Bronchial epithelial cell (primary cell): ENCODE data around the gene STAP1. TPM values are rescaled to one million over a fixed set of nuclear protein-coding genes. Genes with fewer than 3 reads are reported as not detected.
"Not testable (repeated sequence)": the region's sequence is repeated elsewhere in the genome, so short reads cannot be mapped to it uniquely, and the experiment has no call there.

ENCODE experiments used
- DNase-seq: peaks from one replicate; pipeline ENCODE4 v3.0.0-alpha.2; 2010; ENCODE audit warnings: low read depth
- FAIRE-seq: peaks from 2 replicates; lab custom pipeline; 2011; peaks lifted over from hg19 to GRCh38; lab: Jason Lieb, UNC
- H3K27me3 ChIP-seq: 2 replicates; pipeline ENCODE4 v1.5.1; 2011; ENCODE audit warnings: low read length; ENCODE audit not compliant: control insufficient read depth, insufficient read depth
- H3K36me3 ChIP-seq: 2 replicates; pipeline ENCODE4 v1.5.1; 2011; ENCODE audit warnings: low read length; ENCODE audit not compliant: control insufficient read depth, insufficient read depth
- H3K4me3 ChIP-seq: 2 replicates; pipeline ENCODE4 v1.5.1; 2011; ENCODE audit warnings: mild to moderate bottlenecking, low read depth, low read length, control low read depth
- total RNA-seq: library from RNA; depleted of rRNA; stranded (reverse); fragments of >200 nt; gene quantifications from 2 replicates; pipeline ENCODE4 v1.2.1, GENCODE V29; 2014
- TF ChIP-seq, protein P1 (sequence below): IDR thresholded peaks from 2 replicates; pipeline ENCODE4 v1.5.1; 2011; ENCODE audit warnings: mild to moderate bottlenecking, moderate library complexity, low read length, control low read depth, inconsistent platforms; ENCODE audit not compliant: insufficient read depth, severe bottlenecking

Gene STAP1
- total RNA-seq, 1 donor from 2014 or later = under 0.01 TPM

DNA sequence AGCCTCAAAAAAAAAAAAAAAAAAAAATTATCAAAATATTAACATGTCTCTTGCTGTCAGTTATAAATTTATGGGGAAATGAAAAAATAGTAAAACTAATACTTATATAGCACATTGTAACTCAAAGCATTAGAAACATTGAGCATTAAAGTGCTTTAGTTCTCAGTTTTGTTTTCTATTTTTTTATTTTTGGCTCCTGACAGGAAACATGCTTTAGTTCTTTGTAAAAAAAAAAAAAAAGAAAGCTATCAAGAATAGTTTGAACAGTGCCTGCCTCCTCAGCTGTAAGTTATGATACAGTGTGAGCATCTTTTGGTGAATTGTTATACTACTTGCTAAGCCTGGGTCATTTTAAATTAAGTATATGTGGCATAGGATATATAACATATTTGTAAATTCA, 8.1 kb upstream of the STAP1 start:
- DNase-seq (no peak), FAIRE-seq (no peak)
- H3K4me3 ChIP-seq = no peak overlapping the region
- H3K36me3 ChIP-seq = no peaks in the 10 kb centered on the region
- no peaks in the 10 kb centered on the region for H3K27me3 ChIP-seq
- TF ChIP-seq, protein P1, sequence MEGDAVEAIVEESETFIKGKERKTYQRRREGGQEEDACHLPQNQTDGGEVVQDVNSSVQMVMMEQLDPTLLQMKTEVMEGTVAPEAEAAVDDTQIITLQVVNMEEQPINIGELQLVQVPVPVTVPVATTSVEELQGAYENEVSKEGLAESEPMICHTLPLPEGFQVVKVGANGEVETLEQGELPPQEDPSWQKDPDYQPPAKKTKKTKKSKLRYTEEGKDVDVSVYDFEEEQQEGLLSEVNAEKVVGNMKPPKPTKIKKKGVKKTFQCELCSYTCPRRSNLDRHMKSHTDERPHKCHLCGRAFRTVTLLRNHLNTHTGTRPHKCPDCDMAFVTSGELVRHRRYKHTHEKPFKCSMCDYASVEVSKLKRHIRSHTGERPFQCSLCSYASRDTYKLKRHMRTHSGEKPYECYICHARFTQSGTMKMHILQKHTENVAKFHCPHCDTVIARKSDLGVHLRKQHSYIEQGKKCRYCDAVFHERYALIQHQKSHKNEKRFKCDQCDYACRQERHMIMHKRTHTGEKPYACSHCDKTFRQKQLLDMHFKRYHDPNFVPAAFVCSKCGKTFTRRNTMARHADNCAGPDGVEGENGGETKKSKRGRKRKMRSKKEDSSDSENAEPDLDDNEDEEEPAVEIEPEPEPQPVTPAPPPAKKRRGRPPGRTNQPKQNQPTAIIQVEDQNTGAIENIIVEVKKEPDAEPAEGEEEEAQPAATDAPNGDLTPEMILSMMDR = no peak

DNA sequence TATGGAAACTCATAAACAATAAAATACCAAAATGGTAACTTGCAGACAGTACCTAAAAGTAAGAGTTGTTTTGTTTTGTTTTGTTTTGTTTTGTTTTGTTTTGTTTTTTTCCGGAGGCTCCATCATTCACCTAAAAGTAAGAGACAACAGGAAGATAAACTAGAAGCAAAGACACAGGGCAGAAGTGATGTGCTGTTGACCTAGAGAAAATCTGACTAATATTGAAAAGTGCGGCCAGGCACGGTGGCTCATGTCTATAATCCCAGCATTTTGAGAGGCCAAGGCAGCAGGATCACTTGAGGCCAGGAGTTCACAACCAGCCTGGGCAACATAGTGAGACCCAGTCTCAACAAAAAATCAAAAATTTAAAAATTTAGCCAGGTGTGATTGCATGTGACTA, 7.7 kb upstream of the STAP1 start:
- TF ChIP-seq, protein P1 = no peak
- no peaks in the 10 kb centered on the region for H3K27me3 ChIP-seq
- H3K4me3 ChIP-seq = no peak overlapping the region
- FAIRE-seq (no peak), DNase-seq (no peak)
- no peaks in the 10 kb centered on the region for H3K36me3 ChIP-seq

DNA sequence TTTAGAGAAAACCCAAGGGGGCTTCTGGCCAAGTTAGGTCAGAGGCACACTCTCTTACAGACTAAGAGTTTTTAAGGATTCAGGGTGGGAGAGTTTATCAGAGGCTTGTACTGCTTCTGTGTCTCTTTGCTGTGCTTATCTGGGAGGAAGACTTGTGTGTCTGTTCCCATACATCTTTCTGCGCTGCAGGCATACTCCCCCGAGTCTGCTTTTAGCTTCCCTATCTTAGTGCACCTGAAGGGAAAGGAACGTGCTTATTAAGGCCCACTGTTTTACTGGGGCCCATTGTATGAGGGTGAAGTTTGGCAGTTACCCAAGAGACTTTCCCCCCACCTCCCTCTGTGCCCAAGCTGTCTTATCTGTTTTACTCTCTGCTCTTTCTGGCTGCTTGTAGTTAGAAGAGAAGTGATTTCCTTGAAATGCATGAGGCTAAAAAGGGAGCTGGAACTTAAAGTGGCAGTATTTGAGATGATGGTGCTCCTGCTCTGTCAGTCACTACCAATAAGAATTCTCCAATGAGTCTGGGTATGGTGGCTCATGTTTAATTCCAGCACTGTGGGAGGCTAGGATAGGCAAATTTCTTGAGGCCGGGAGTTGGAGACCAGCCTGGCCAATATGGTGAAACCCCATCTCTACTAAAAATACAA, 6.3 kb upstream of the STAP1 start:
- not testable (repeated sequence) for H3K27me3 ChIP-seq, H3K36me3 ChIP-seq, FAIRE-seq, H3K4me3 ChIP-seq, DNase-seq

DNA sequence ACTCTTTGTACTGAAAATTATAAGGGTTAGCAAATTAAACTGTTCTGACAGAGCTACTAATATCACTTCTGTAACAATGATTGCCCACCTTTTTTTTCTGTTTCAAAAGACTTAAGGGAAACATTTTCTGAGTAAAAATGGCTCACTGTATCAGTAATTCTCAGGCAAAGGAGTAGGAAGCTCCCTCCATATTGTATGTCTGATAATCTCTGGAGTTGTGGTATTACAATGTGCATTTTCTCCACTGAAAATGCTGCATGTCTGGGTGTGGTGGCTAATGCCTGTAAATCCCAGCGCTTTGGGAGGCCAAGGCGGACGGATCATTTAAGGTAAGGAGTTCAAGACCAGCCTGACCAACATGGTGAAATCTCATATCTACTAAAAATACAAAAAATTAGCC, 4.4 kb upstream of the STAP1 start:
- DNase-seq (no peak), FAIRE-seq (no peak)
- TF ChIP-seq, protein P1 = no peak
- Histone ChIP-seq H3K4me3 (no peak overlapping the region), H3K36me3 (no peaks in the 10 kb centered on the region), H3K27me3 (no peaks in the 10 kb centered on the region)

DNA sequence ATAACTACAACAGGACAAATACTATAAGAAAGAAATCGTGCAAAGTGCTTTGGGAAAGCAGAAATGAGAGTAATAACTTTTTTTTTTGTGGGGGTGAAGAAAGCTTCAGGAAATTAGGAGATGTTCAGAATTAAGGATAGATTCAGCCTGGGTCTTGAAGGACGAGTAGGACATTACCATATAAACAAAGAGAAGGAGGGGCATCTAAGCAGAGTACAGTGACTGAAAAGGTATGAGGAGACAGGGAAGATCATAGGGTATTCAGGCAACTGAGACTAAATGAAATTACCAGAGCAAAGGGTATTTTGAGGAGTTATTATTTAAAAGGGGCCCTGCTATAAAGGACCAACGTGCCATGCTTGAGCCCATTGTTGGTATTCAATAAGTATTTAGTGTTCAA, 3.1 kb upstream of the STAP1 start:
- FAIRE-seq (no peak), DNase-seq (no peak)
- Histone ChIP-seq H3K4me3 (no peak overlapping the region), H3K27me3 (no peaks in the 10 kb centered on the region), H3K36me3 (no peaks in the 10 kb centered on the region)
- TF ChIP-seq, protein P1 = no peak

DNA sequence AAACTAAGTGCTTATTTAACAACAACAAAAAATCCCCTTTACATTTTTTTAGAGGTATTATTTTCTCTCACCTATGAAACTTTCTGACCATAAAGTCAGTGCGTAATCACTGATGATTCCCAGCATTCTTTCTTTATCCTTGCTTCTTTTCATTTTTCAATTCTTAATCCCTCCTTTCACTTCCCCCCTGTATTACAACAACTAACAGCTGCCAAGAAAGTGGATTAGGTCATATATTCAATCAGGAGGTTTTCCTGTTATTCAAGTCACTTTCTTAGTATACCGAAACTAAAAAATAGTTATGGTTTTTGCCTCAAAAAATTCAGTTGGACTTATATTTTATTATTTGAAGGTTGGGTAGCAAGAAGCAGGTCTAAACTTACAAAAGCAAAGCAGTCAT, 2.1 kb upstream of the STAP1 start:
- Histone ChIP-seq H3K36me3 (no peaks in the 10 kb centered on the region), H3K4me3 (no peak overlapping the region), H3K27me3 (no peaks in the 10 kb centered on the region)
- TF ChIP-seq, protein P1 = no peak
- no peak for DNase-seq
- FAIRE-seq = no peak
